GM10266 (cell line): ENCODE results near the gene OXSM.

Experiments
- DNase-seq: peaks from one replicate; pipeline ENCODE4 v3.0.0; 2012; ENCODE audit errors: extremely low spot score
- TF ChIP-seq, protein P1 (sequence below): IDR thresholded peaks from 2 replicates; pipeline ENCODE4 v1.5.1; 2012; ENCODE audit warnings: mild to moderate bottlenecking, low read depth; ENCODE audit not compliant: control insufficient read depth, insufficient read depth; ENCODE audit errors: missing control alignments

OXSM gene

DNA sequence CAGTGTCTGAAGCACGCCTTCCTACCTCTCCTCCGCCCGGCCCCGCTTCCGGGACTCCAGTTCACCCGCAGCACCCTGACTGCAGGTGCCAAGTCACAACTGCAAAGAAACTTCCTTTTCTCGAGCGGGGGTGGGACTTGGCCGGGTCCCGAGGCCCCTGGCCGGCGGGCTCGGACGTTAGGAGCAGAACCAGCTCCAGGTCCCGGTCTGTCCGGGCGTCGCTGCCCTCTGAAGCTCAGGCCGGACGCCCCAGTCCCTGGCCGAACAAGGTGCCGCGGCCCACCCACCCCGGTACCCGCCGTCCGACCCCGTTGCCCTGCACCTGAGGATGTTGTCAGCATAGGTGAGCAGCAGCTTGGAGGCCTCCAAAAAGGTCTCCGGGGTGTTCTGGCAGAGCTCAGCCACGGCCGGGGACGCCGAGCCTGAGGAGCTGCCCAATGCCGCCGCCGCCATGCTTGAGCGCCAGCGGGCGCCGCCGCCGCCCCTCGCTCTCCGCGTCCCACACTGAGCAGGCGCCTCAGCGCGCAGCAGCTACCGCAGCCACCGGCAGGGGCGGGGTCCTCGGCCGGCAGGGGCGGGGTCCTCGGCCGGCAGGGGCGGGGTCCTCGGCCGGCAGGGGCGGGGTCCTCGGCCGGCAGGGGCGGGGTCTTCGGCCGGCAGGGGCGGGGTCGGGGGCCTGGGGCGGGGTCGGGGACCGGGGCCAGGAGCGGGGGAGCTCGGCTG lies 6.8 kb upstream of the OXSM start, which contains the start of gene NGLY1:
Gene NGLY1 (minus strand): TSS at position 506 of the 723 bp plus-strand sequence. CDS start 53 bp downstream, at position 453.
- DNase-seq = peak; percentile 89
- TF ChIP-seq, protein P1, sequence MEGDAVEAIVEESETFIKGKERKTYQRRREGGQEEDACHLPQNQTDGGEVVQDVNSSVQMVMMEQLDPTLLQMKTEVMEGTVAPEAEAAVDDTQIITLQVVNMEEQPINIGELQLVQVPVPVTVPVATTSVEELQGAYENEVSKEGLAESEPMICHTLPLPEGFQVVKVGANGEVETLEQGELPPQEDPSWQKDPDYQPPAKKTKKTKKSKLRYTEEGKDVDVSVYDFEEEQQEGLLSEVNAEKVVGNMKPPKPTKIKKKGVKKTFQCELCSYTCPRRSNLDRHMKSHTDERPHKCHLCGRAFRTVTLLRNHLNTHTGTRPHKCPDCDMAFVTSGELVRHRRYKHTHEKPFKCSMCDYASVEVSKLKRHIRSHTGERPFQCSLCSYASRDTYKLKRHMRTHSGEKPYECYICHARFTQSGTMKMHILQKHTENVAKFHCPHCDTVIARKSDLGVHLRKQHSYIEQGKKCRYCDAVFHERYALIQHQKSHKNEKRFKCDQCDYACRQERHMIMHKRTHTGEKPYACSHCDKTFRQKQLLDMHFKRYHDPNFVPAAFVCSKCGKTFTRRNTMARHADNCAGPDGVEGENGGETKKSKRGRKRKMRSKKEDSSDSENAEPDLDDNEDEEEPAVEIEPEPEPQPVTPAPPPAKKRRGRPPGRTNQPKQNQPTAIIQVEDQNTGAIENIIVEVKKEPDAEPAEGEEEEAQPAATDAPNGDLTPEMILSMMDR = peak; percentile 12

DNA sequence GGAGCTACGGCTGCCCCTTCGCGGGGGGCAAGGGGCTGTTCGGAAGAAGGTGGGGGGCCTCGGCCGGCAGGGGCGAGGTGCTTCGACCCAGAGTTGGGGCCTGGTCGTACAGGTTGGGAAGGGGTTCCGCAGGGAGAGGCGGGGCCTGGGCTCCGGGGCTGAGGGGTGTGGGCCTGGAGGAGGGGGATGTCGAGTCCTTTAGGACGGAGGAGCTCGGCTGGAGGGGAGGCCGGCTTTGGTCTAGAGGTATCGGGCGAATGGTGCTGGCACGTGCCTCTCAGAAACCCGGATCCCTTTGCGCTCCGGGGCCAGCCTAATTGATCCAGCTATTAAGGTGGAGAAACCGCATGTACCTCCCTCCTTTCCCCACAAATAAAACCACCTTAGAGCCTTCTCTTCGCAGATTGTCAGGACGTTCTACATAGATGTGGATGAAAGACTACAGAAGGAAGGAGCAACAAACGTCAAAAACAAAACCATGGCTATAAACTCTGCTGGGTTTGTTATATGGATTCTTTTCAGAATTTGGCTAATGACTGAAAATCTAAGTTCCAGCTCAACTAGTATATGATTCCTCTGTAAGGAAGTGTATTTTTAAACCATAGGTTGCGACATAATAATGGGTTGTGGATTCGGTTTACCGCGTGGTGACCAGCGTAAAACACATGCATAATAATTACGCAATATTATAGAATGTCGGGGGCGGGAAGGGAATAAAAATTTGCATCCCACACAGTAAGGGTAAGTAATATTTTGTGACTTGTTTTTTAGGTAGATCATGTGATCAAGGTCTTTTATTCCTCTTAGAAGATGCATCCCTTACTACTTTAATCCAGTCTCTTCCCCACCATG lies 6.0 kb upstream of the OXSM start:
- TF ChIP-seq, protein P1 = no peak
- DNase-seq = no peak

DNA sequence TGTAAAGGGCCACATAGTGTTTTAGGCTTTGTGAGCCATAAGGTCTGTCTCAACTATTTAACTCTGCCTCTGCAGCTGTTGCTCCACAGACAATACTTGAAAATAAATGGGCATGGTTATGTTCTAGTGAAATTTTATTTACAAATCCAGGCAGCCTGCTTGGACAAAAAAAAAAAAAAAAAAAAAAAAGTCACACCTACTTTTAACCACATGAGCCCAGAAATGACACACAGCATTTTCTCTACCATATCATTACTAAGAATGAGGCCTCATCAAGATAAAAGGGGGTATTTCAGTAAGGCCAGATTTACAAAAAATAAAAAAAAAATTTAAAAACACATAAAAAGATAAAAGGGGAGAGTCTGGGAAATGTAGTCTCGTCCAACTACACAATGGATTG lies 4.9 kb upstream of the OXSM start:
- TF ChIP-seq, protein P1 = no peak

DNA sequence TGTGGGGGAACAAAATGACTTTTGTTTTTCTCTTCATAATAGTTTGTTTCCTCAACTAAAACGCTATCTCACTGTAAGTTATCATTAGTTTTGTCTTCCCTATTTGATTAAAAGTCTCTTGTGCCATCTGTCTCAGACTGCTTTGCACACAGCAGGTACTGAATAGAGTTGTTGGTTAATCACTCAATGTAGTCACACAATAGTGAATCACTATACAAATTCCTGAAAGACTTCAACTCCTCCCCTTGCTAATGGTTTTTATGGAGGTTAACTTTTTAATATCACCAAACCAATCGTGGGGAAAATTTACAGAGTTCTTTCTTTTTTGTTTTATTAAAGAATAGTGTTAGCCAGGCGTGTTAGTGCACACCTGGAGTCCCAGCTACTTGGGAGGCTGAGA lies 4.1 kb upstream of the OXSM start:
- TF ChIP-seq, protein P1 = no peak
- no peak for DNase-seq

More for the DNA sequence above, 4.9 kb upstream of the OXSM start:
- DNase-seq = no peak

DNA sequence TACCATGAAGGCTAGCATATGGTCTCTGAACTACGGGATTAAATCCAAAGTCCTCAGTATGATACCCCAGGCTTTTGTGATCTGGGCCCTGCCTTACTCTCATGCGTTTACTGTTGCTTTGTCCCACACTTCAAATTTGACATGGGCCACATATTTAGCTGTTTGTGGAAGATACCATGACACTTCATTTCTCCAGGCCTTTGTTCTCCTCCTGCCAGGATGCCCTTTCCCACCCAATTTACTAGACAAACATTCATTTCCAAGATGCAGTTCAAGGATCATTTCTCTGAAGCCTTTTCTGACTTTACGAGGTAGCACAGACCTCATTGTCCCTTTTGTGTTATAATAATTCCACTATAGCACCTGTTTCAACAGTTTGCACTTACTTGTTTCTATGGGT lies 2.2 kb upstream of the OXSM start:
- no peak for DNase-seq
- TF ChIP-seq, protein P1 = no peak

DNA sequence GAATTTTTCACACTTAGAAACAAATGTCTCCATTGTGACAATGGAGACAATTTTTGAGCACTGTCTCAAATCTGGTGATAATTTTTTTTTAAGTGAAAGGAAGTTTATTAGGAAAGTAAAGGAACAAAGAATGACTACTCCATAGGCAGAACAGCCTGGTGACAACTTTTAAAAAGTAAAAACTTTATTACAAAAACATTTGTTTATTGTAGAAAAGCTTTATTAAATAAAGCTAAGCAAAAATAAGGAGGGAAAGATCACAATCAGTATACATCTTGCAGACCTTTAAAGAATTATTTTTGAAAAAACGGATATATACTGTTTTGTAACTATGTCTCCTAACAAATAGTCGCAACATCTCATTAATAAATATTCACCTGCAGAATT lies 688 bp upstream of the OXSM start:
- no peak for DNase-seq
- TF ChIP-seq, protein P1 = no peak

DNA sequence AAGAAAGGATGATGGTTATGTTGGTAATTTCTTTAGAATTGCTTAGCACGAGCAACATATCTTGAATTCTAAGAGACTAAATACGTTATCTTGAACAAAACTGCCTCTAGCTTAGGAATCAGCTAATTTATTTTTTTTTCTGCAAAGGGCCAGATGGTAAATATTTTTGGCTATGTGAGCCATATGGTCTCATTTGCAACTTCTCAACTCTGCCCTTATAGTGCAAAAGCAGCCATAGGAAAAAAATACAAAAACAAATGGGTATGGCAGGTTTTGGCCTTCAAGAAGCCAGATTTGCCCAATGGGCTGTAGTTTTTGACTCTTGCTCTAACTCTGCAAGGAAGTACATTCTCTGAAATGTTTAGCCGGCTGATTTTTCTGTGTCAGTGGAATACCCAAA lies 11.9 kb downstream of the OXSM start:
- TF ChIP-seq, protein P1 = no peak
- DNase-seq = no peak
